ENCODE data around the gene PODXL.
"Not testable (repeated sequence)": the region's sequence is repeated elsewhere in the genome, so short reads cannot be mapped to it uniquely, and the experiment has no call there.

The PODXL gene

DNA sequence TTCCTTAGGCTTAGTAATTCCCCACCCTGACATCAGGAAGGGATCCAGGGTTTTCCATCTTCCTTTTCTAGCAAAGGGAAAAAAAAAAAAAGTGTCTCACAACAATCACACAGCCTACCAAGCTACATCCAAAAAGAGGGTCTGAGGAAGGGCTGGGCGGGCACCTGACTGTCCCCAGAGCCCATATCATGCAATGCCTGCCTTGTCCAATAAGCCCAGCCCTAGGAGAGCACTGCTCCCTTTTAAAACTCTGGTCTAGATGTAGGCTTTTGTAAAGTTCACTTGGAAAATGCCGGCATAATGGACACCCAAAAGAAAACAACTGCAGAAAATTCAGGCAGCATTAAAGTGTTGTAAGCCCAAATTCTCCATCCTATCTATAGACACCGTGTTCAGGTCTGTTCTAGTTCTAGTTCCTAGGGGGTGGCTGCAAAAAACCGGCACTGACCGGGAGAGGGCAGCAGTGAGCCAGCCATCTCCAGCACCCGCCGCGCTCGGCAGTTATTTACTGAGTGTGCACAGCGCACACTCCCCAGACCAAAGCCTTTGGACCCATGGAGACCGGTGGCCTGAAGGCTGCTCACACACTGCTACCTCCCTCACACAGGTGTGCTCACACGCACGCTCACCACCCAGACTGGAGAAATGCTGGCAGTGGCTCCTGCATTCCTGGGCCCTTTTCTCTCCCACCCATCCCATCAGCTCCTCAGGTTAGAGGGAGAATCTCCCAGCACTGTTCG is 48.7 kb downstream of the PODXL start:
- H3K27ac ChIP-seq (replicated peaks) = no peak overlapping the region

DNA sequence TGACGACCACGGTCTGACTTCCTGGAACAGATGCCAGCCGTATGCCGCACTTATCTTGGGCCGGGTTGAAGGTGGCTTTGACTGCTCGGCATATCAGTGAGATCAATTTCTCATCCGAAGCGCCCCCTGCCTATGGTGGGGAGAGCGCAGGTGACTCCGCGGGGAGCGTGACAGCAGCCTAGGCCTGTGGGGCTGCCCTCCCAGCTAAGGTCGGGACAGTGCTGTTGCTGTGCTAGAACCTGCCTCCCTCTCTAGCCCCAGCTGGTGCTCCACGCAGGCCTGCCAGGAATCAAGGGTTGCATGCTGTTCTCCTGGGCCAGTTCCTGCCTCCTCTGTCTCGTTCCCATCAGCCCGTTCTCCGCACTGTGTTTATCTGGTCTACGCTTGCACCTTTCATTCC is 49.8 kb downstream of the PODXL start:
- Histone ChIP-seq H3K27me3 (ENCODE audit: insufficient read depth, poor library complexity, severe bottlenecking) (peaks cover 4% of the 10 kb centered on the region), H3K27ac (replicated peaks) (no peak overlapping the region), H3K4me3 (replicated peaks; ENCODE audit: insufficient read depth, low read length) (no peak overlapping the region)
- DNase-seq (ENCODE audit: low read depth in 1 of 2, low spot score in 1 of 2) = no peak
- TF ChIP-seq GABPA (IDR thresholded peaks at IDR 0.05; ENCODE audit: low read depth) (no peak), SPI1 (IDR thresholded peaks at IDR 0.05; ENCODE audit: borderline replicate concordance, low read depth) (no peak), POLR2AphosphoS5 (IDR thresholded peaks at IDR 0.05; ENCODE audit: low read depth) (no peak)
- TF ChIP-seq, protein P1, sequence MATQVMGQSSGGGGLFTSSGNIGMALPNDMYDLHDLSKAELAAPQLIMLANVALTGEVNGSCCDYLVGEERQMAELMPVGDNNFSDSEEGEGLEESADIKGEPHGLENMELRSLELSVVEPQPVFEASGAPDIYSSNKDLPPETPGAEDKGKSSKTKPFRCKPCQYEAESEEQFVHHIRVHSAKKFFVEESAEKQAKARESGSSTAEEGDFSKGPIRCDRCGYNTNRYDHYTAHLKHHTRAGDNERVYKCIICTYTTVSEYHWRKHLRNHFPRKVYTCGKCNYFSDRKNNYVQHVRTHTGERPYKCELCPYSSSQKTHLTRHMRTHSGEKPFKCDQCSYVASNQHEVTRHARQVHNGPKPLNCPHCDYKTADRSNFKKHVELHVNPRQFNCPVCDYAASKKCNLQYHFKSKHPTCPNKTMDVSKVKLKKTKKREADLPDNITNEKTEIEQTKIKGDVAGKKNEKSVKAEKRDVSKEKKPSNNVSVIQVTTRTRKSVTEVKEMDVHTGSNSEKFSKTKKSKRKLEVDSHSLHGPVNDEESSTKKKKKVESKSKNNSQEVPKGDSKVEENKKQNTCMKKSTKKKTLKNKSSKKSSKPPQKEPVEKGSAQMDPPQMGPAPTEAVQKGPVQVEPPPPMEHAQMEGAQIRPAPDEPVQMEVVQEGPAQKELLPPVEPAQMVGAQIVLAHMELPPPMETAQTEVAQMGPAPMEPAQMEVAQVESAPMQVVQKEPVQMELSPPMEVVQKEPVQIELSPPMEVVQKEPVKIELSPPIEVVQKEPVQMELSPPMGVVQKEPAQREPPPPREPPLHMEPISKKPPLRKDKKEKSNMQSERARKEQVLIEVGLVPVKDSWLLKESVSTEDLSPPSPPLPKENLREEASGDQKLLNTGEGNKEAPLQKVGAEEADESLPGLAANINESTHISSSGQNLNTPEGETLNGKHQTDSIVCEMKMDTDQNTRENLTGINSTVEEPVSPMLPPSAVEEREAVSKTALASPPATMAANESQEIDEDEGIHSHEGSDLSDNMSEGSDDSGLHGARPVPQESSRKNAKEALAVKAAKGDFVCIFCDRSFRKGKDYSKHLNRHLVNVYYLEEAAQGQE (IDR thresholded peaks at IDR 0.05; ENCODE audit: insufficient replicate concordance, low read depth) = no peak

More for the DNA sequence above, 48.7 kb downstream of the PODXL start:
- TF ChIP-seq, protein P2, sequence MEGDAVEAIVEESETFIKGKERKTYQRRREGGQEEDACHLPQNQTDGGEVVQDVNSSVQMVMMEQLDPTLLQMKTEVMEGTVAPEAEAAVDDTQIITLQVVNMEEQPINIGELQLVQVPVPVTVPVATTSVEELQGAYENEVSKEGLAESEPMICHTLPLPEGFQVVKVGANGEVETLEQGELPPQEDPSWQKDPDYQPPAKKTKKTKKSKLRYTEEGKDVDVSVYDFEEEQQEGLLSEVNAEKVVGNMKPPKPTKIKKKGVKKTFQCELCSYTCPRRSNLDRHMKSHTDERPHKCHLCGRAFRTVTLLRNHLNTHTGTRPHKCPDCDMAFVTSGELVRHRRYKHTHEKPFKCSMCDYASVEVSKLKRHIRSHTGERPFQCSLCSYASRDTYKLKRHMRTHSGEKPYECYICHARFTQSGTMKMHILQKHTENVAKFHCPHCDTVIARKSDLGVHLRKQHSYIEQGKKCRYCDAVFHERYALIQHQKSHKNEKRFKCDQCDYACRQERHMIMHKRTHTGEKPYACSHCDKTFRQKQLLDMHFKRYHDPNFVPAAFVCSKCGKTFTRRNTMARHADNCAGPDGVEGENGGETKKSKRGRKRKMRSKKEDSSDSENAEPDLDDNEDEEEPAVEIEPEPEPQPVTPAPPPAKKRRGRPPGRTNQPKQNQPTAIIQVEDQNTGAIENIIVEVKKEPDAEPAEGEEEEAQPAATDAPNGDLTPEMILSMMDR (IDR thresholded peaks at IDR 0.05; ENCODE audit: insufficient read depth, low read length) = peak; percentile 90
- TF ChIP-seq SPI1 (IDR thresholded peaks at IDR 0.05; ENCODE audit: borderline replicate concordance, low read depth) (no peak), POLR2AphosphoS5 (IDR thresholded peaks at IDR 0.05; ENCODE audit: low read depth) (no peak), GABPA (IDR thresholded peaks at IDR 0.05; ENCODE audit: low read depth) (no peak)
- TF ChIP-seq, protein P1 (IDR thresholded peaks at IDR 0.05; ENCODE audit: insufficient replicate concordance, low read depth) = no peak
- no peak overlapping the region for H3K4me3 ChIP-seq (replicated peaks; ENCODE audit: insufficient read depth, low read length)
- peak; percentile 21 to 67 for DNase-seq (ENCODE audit: low read depth in 1 of 2, low spot score in 1 of 2)
- peaks cover 4% of the 10 kb centered on the region for H3K27me3 ChIP-seq (ENCODE audit: insufficient read depth, poor library complexity, severe bottlenecking)

DNA sequence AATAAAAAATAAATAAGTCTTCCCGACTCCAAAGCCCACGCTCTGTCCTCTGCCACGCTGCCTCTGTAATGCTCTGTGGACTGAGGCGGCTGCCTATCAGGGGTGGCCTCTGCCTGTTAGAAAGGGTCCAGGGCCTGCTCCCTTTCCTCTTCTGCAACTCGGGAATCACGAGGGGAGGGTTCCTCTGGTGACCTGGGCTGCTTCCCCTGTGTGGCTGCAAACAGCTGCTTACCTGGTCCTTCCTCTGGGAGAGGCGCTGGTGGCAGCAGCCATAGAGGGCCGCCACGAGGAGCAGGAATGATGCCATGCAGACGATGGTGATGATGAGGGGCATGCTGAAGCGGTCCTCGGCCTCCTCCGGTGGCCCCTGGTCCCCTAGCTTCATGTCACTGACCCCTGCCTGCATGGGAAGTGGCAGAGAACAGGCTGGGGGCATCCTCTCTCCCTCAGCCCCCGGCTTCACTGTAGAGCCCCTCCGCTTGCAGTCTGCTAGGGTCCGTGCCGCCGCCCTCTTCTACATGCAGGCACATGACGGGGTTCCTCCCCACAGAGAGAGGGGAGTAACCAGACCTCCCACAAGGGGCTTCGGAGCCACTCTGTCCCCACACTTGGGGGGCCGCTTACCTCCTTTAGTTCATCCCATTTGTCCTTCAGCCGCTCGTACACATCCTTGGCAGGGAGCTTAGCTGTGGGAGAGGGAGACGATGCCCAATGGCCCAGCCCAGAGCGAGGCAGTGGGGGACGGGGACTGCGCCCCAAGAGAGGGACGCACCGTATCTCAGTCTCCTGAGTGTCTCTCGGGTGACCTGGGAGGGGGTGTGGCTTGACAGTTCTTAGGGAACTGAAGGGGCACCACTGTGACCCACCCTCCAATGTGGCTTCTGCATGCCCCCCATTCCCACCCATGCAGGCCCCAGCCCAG is 50.5 kb downstream of the PODXL start:
- no peak for DNase-seq (ENCODE audit: low read depth in 1 of 2, low spot score in 1 of 2)
- H3K27ac ChIP-seq (replicated peaks) = no peak overlapping the region
- TF ChIP-seq, protein P1 (IDR thresholded peaks at IDR 0.05; ENCODE audit: insufficient replicate concordance, low read depth) = no peak
- TF ChIP-seq, protein P2 (IDR thresholded peaks at IDR 0.05; ENCODE audit: insufficient read depth, low read length) = no peak
- TF ChIP-seq POLR2AphosphoS5 (IDR thresholded peaks at IDR 0.05; ENCODE audit: low read depth) (no peak), GABPA (IDR thresholded peaks at IDR 0.05; ENCODE audit: low read depth) (no peak), SPI1 (IDR thresholded peaks at IDR 0.05; ENCODE audit: borderline replicate concordance, low read depth) (no peak)
- H3K27me3 ChIP-seq (ENCODE audit: insufficient read depth, poor library complexity, severe bottlenecking) = peaks cover 4% of the 10 kb centered on the region
- H3K4me3 ChIP-seq (replicated peaks; ENCODE audit: insufficient read depth, low read length) = no peak overlapping the region

DNA sequence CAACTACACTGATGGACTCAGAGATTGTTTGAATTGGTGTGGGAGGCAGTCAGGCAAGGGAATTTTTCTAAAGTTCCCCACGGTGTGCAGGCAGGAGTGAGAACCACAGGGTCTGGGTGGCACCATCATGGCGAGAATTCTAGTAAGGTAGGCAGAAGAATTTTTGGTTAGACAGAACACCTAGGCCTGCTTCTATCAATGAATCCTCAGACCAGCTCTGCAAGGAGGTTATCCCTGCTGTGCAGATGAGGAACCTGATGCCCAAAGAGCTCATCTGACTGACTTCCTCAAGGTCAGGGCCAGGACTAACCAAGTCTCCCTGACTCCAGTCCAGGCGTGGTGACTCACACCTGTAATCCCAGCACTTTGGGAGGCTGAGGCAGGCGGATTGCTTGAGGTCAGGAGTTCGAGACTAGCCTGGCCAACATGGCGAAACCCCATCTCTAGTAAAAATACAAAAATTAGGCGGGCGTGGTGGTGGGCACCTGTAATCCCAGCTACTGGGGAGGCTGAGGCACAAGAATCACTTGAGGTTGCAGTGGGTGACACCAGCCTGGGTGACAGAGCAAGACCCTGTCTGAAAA is 51.3 kb downstream of the PODXL start:
- DNase-seq (ENCODE audit: low read depth in 1 of 2, low spot score in 1 of 2); H3K27me3 ChIP-seq (ENCODE audit: insufficient read depth, poor library complexity, severe bottlenecking); H3K27ac ChIP-seq (replicated peaks); H3K4me3 ChIP-seq (replicated peaks; ENCODE audit: insufficient read depth, low read length): not testable (repeated sequence)
